MM.1S (cell line): ENCODE results near the gene ITFG1.

ENCODE experiments used
- EZH2 ChIP-seq: fragments of 300-600 bp; sonication (generic); optimal IDR thresholded peaks from 2 replicates; pipeline ENCODE3; 2017; ENCODE audit warnings: low read depth, mild to moderate bottlenecking, antibody characterized with exemption, low read length, mixed read lengths
- EZH2phosphoT487 ChIP-seq: fragments of 300-600 bp; sonication (generic); IDR thresholded peaks from 2 replicates; pipeline ENCODE4 v1.6.1; 2018; ENCODE audit warnings: antibody characterized with exemption, low read length
- TF ChIP-seq, protein P1 (sequence below): fragments of 300-600 bp; sonication (generic); IDR thresholded peaks from 2 replicates; pipeline ENCODE4 v1.5.1; 2016; ENCODE audit warnings: antibody characterized with exemption, low read length, mixed read lengths

DNA sequence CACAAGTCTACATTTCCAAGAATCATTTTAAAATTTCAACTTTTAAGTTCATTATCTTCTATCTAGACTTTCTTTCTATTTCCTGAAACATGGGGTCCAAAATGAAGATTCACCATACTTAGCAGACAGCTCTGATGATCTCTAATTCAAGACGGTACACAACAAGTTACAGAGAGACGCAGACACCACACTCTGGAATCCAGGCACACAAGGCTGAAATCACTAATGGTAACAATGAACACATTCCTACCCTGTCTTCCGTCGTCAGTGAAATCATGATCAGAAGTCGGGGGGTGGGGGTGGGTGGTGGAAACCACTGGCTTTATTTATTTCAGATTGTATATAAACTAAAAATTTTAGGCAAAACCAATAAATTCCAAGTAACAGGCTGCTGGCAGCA is 78.5 kb downstream of the ITFG1 start:
- TF ChIP-seq, protein P1, sequence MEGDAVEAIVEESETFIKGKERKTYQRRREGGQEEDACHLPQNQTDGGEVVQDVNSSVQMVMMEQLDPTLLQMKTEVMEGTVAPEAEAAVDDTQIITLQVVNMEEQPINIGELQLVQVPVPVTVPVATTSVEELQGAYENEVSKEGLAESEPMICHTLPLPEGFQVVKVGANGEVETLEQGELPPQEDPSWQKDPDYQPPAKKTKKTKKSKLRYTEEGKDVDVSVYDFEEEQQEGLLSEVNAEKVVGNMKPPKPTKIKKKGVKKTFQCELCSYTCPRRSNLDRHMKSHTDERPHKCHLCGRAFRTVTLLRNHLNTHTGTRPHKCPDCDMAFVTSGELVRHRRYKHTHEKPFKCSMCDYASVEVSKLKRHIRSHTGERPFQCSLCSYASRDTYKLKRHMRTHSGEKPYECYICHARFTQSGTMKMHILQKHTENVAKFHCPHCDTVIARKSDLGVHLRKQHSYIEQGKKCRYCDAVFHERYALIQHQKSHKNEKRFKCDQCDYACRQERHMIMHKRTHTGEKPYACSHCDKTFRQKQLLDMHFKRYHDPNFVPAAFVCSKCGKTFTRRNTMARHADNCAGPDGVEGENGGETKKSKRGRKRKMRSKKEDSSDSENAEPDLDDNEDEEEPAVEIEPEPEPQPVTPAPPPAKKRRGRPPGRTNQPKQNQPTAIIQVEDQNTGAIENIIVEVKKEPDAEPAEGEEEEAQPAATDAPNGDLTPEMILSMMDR, result no peak
- TF ChIP-seq EZH2phosphoT487 (no peak), EZH2 (no peak)
